Suprapubic skin (tissue), 3 donors: ENCODE data around the gene SMAD5.

Source experiments
- CTCF ChIP-seq, 2 donors: fragments of 200-600 bp in 1 of 2; fragments of 450-650 bp in 1 of 2; sonication (generic) in 1 of 2; IDR thresholded peaks; one replicate each; pipeline ENCODE4 v1.5.1; 2016 to 2019; ENCODE audit warnings: antibody characterized with exemption in 2 of 2, mild to moderate bottlenecking in 1 of 2, moderate library complexity in 1 of 2
- POLR2A ChIP-seq, 2 donors: fragments of 450-650 bp; IDR thresholded peaks; one replicate each; pipeline ENCODE4 v1.6.1; 2017; ENCODE audit warnings: antibody characterized with exemption in 2 of 2, mild to moderate bottlenecking in 2 of 2, moderate library complexity in 2 of 2

GRCh38 chr5:136106351-136107031 lies 26.2 kb upstream of the SMAD5 start:
- no peak for TF ChIP-seq CTCF (IDR thresholded peaks at IDR 0.05)
- no peak for TF ChIP-seq POLR2A (IDR thresholded peaks at IDR 0.05)
